ENCODE data around the gene FOXP3. TPM values are rescaled to one million over a fixed set of nuclear protein-coding genes. Genes with fewer than 3 reads are reported as not detected.

Gene FOXP3
- total and polyA plus RNA-seq, 2 donors (not counting 3 experiments of a cell fraction or from before 2014, with no cell fraction given) = 0.06 TPM; not detected in 1

DNA sequence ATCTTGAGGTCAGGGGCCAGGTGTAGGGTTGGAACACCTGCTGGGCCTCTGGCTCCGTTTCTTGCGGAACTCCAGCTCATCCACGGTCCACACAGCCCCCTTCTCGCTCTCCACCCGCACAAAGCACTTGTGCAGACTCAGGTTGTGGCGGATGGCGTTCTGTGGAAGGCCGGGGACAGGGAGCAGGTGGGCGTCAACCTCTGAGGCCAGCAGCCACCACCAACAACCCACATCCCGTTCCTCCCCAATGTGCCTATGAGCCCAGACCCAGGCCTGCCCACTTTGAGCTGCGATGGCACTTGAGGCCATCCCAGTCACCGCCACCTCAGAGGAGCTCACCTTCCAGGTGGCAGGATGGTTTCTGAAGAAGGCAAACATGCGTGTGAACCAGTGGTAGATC is 13.2 kb downstream of the FOXP3 start:
- peaks cover 0 to 5% of the 10 kb centered on the region in 2 experiments for H3K36me3 ChIP-seq (ENCODE audit: control insufficient read depth in 2 of 2, extremely low read depth in 1 of 2, insufficient read depth in 2 of 2, low read length in 2 of 2)
- FAIRE-seq (no peak), DNase-seq (ENCODE audit: low read depth, low spot score) (no peak)
- TF ChIP-seq, protein P1, sequence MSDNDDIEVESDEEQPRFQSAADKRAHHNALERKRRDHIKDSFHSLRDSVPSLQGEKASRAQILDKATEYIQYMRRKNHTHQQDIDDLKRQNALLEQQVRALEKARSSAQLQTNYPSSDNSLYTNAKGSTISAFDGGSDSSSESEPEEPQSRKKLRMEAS (IDR thresholded peaks at IDR 0.05; ENCODE audit: insufficient read depth, insufficient read length) = no peak
- no peak for TF ChIP-seq POLR2A (IDR thresholded peaks at IDR 0.05; ENCODE audit: low read depth, low read length)
- no peak for TF ChIP-seq GATA2 (IDR thresholded peaks at IDR 0.05; ENCODE audit: insufficient read depth, insufficient read length, low read depth, low read length)
- no peak for TF ChIP-seq FOS (IDR thresholded peaks at IDR 0.05; ENCODE audit: borderline replicate concordance, insufficient read depth, low read length)
- TF ChIP-seq MYC (IDR thresholded peaks at IDR 0.05; ENCODE audit: low read depth, low read length) = no peak
- no peak for TF ChIP-seq EZH2 (IDR thresholded peaks at IDR 0.05; ENCODE audit: borderline replicate concordance, low read depth, low read length, severe bottlenecking)
- TF ChIP-seq JUN (IDR thresholded peaks at IDR 0.05; ENCODE audit: borderline replicate concordance, insufficient read depth, insufficient read length, low read depth) = no peak
- TF ChIP-seq, protein P2, sequence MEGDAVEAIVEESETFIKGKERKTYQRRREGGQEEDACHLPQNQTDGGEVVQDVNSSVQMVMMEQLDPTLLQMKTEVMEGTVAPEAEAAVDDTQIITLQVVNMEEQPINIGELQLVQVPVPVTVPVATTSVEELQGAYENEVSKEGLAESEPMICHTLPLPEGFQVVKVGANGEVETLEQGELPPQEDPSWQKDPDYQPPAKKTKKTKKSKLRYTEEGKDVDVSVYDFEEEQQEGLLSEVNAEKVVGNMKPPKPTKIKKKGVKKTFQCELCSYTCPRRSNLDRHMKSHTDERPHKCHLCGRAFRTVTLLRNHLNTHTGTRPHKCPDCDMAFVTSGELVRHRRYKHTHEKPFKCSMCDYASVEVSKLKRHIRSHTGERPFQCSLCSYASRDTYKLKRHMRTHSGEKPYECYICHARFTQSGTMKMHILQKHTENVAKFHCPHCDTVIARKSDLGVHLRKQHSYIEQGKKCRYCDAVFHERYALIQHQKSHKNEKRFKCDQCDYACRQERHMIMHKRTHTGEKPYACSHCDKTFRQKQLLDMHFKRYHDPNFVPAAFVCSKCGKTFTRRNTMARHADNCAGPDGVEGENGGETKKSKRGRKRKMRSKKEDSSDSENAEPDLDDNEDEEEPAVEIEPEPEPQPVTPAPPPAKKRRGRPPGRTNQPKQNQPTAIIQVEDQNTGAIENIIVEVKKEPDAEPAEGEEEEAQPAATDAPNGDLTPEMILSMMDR (IDR thresholded peaks at IDR 0.05; ENCODE audit: extremely low read depth in 1 of 2, insufficient read depth in 1 of 2, low read depth in 1 of 2, low read length in 2 of 2) = no peak
- no peak for TF ChIP-seq POLR2AphosphoS5 (IDR thresholded peaks at IDR 0.05; ENCODE audit: insufficient read depth, low read depth, low read length)
- ChIA-PET POLR2A (no interaction called here), CTCF (no interaction called here)
- H3K9me1 ChIP-seq (replicated peaks; ENCODE audit: control insufficient read depth, extremely low read depth, insufficient read depth, low read length) = no peaks in the 10 kb centered on the region
- intact Hi-C loops (cut with micrococcal nuclease) = no loop called here
- BruUV-seq (replicated peaks) = no TSS peak
- H3K79me2 ChIP-seq (ENCODE audit: control insufficient read depth, insufficient read depth, low read length) = no peaks in the 10 kb centered on the region
- H3K4me1 ChIP-seq (ENCODE audit: control insufficient read depth, extremely low read depth, insufficient read depth, low read length) = no peaks in the 10 kb centered on the region
- H4K20me1 ChIP-seq (replicated peaks; ENCODE audit: control insufficient read depth, extremely low read depth, insufficient read depth, low read length) = no peaks in the 10 kb centered on the region
- no peak overlapping the region for H3K4me3 ChIP-seq (replicated peaks in 1 of 3; ENCODE audit: insufficient read depth in 1 of 3, low read depth in 1 of 3, low read length in 3 of 3)
- H3K27ac ChIP-seq (ENCODE audit: insufficient read depth, low read depth, low read length) = no peak overlapping the region
- H3K9me3 ChIP-seq (replicated peaks; ENCODE audit: control insufficient read depth, insufficient read depth, low read length) = no peaks in the 10 kb centered on the region
- H3K4me2 ChIP-seq (ENCODE audit: insufficient read depth, low read length) = no peak overlapping the region
- no peak overlapping the region for H3K9ac ChIP-seq (replicated peaks; ENCODE audit: extremely low read depth, insufficient read depth, low read length)
- no peaks in the 10 kb centered on the region for H3K27me3 ChIP-seq (ENCODE audit: control insufficient read depth in 2 of 2, insufficient read depth in 2 of 2, low read length in 2 of 2)
- H2AFZ ChIP-seq (ENCODE audit: low read depth, low read length) = no peak overlapping the region
- dilution Hi-C loops (cut with MboI; ENCODE audit: extremely low pct_ligation_motif_present, low sequenced_read_pairs) = no loop called here

All from endothelial cell of umbilical vein (primary cell).